AG04450 (cell line): ENCODE results near the gene FLNB. TPM values are rescaled to one million over a fixed set of nuclear protein-coding genes. Genes with fewer than 3 reads are reported as not detected.
A peak's percentile ranks its signal among the peaks of the same experiment; 100 is the strongest.

ENCODE experiments used
- CTCF ChIA-PET: fragments of 300-600, 350-600 bp; formaldehyde crosslinking; extraction: SDS; loops from one replicate; lab custom pipeline; 2022; ENCODE audit warnings: antibody characterized with exemption, inconsistent platforms; lab: Charles Lee
- POLR2A ChIA-PET: fragments of 350-600 bp; formaldehyde crosslinking; extraction: SDS; loops from one replicate; lab custom pipeline; 2021; ENCODE audit warnings: antibody characterized with exemption, inconsistent platforms; lab: Yijun Ruan, JAX
- DNase-seq: peaks from one replicate; pipeline ENCODE4 v3.0.0-alpha.2; 2011; ENCODE audit warnings: low read depth, low spot score
- H3K27ac ChIP-seq: one replicate; pipeline ENCODE4 v1.5.1; 2012; ENCODE audit warnings: low read depth, low read length, control low read depth
- H3K27me3 ChIP-seq: one replicate; pipeline ENCODE4 v1.6.0; 2012; ENCODE audit warnings: low read length; ENCODE audit not compliant: control insufficient read depth, insufficient read depth
- H3K4me3 ChIP-seq: 2 replicates; pipeline ENCODE4 v1.5.1; 2011; ENCODE audit warnings: mild to moderate bottlenecking, low read depth, low read length, control low read depth
- H3K9me3 ChIP-seq: 2 replicates; pipeline ENCODE4 v1.5.1; 2012; ENCODE audit warnings: low read length; ENCODE audit not compliant: control insufficient read depth, insufficient read depth
- CTCF ChIP-seq: IDR thresholded peaks from 2 replicates; pipeline ENCODE4 v1.5.1; 2011; ENCODE audit warnings: low read depth, low read length, control low read depth, inconsistent platforms
- polyA plus RNA-seq: library from polyadenylated mRNA; depleted of rRNA; stranded (reverse); fragments of >200 nt; gene quantifications from 2 replicates; pipeline ENCODE4 v1.2.3, GENCODE V29; 2011

Gene FLNB
- polyA plus RNA-seq, 1 experiment: 89.6 TPM

- Histone ChIP-seq H3K9me3 (no peaks in the 10 kb centered on the region), H3K4me3 (no peak overlapping the region), H3K27me3 (no peaks in the 10 kb centered on the region), H3K27ac (no peak overlapping the region)
- DNase-seq: no peak
- POLR2A ChIA-PET: no interaction called here
- CTCF ChIA-PET: no interaction called here
- no peak for TF ChIP-seq CTCF
Measured at GRCh38 chr3:58170376-58170775, 162.2 kb downstream of the FLNB start.

- ChIA-PET CTCF (no interaction called here), POLR2A (no interaction called here)
- H3K4me3 ChIP-seq: no peak overlapping the region
- no peak overlapping the region for H3K27ac ChIP-seq
- TF ChIP-seq CTCF: no peak
- no peaks in the 10 kb centered on the region for H3K9me3 ChIP-seq
- no peaks in the 10 kb centered on the region for H3K27me3 ChIP-seq
- no peak for DNase-seq
Measured at GRCh38 chr3:58171126-58171525, 162.9 kb downstream of the FLNB start.

DNA sequence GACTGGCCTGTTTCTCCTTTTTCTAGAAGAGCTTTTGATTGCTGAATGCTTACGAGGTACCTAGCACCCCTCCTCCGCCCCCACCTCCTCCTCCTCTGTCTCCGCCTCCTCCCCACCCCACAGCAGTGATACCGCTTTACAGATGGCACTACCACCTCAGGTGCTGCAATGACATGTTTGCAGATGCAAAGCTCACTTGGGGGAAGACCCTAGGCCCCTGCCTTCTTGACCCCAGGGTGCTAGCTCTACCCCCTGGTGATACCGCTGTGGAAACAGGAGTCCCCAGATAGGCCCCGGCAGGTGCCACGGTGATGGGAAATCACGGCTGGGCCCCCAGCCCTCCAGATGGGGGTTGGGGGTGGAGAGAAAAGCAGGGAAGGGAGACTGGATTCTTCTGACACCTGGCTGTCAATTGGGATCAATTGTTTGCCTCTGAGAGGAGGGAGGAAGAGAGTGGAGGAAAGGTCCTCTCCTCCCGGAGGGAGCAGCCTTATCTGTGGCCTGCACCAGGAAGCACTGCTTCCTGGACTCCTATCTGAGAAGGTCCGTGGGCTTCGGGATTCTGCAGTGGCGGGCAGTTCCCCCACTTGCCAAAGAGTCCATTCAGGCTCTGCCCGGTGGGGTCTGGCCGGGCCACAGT is 164.9 kb downstream of the FLNB start:
- DNase-seq: no peak
- H3K27me3 ChIP-seq: no peaks in the 10 kb centered on the region
- ChIA-PET CTCF (interaction anchor here (1.2 kb wide), 1 partner anchor 15 kb away, joined by 3 read pairs; no protein-coding TSS in a partner anchor), POLR2A (interaction anchor here (0.6 kb wide), 1 partner anchor 164 kb away, joined by 3 read pairs; no protein-coding TSS in a partner anchor)
- H3K27ac ChIP-seq: no peak overlapping the region
- no peaks in the 10 kb centered on the region for H3K9me3 ChIP-seq
- H3K4me3 ChIP-seq: no peak overlapping the region
- no peak for TF ChIP-seq CTCF

DNA sequence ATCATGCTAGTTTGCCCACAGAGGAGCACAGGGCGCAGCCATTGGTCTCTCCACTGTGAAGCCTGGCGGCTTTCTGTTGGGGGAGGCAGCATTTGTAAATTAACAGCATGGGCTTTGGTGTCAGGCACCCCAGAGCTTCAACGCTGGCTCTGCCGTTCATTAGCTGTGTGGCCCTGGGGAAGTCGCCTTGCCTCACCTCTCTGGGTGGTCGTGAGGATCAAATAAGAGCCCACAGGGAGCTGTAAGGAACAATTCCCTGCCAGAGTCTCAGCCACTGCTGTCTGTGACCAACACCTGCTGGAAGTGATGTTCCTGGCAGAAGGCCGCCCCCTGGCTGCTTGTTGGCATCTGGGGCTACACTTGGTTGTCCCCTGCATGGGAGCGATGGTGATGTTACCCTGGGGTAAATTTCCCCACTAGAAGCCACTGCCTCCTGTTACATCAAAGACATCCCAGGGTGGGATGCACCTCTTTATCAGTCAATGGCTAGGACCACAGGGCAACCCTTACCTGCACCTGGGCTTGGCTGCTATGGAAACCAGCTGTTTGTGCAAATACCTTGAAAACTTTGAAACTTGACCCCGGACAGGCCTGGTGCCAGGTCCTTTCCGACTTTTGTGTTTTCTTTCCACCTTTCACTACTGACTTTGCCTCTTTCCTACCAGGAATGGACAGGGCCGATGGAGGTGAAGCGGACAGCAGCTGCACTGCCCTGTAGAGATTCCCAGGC is 165.6 kb downstream of the FLNB start:
- Histone ChIP-seq H3K27me3 (no peaks in the 10 kb centered on the region), H3K9me3 (no peaks in the 10 kb centered on the region), H3K27ac (no peak overlapping the region), H3K4me3 (no peak overlapping the region)
- no peak for DNase-seq
- CTCF ChIA-PET: no interaction called here
- POLR2A ChIA-PET: no interaction called here
- TF ChIP-seq CTCF: peak; percentile 28

- peak overlapping the region; percentile 25 for H3K27ac ChIP-seq
- TF ChIP-seq CTCF: no peak
- H3K9me3 ChIP-seq: no peaks in the 10 kb centered on the region
- DNase-seq: no peak
- CTCF ChIA-PET: interaction anchor here (0.9 to 3.5 kb wide), 3 partner anchors 8 to 126 kb away, joined by 4 to 76 read pairs (median 4); no protein-coding TSS in a partner anchor
- H3K4me3 ChIP-seq: no peak overlapping the region
- POLR2A ChIA-PET: no interaction called here
- no peaks in the 10 kb centered on the region for H3K27me3 ChIP-seq
Measured at GRCh38 chr3:58175187-58175436, 166.9 kb downstream of the FLNB start.
